Kasumi-1 (cell line): ENCODE results near the gene CAMKK1.

Source experiments
- DNase-seq, 2 experiments: peaks; one replicate each; lab custom pipeline; 2025; lab: John Stamatoyannopoulos, UW

The CAMKK1 gene

GRCh38 chr17:3893003-3893719 is at the start of gene CAMKK1:
Gene CAMKK1, minus strand, starts transcription at chr17:3893053. Its CDS starts 7,366 bp downstream, at chr17:3885687.
- DNase-seq = peak; percentile 48 to 61

- no peak for DNase-seq
Measured at GRCh38 chr17:3940965-3941698, 48.3 kb upstream of the CAMKK1 start.

- DNase-seq = no peak
Measured at GRCh38 chr17:3937359-3937758, 44.5 kb upstream of the CAMKK1 start.

- DNase-seq = no peak
Measured at GRCh38 chr17:3935825-3936355, 43.0 kb upstream of the CAMKK1 start.

GRCh38 chr17:3935140-3935542 is 42.3 kb upstream of the CAMKK1 start:
- DNase-seq = peak in 1 of 2 experiments; percentile 14

GRCh38 chr17:3929764-3930163 is 36.9 kb upstream of the CAMKK1 start:
- DNase-seq = no peak

- DNase-seq = no peak
Measured at GRCh38 chr17:3929181-3929580, 36.3 kb upstream of the CAMKK1 start.

- no peak for DNase-seq
Measured at GRCh38 chr17:3928406-3928805, 35.6 kb upstream of the CAMKK1 start.

GRCh38 chr17:3927628-3928340 is 34.9 kb upstream of the CAMKK1 start:
- DNase-seq = no peak

- no peak for DNase-seq
Measured at GRCh38 chr17:3926860-3927627, 34.2 kb upstream of the CAMKK1 start.

GRCh38 chr17:3925684-3926485 is 33.0 kb upstream of the CAMKK1 start:
- DNase-seq = no peak

- no peak for DNase-seq
Measured at GRCh38 chr17:3924512-3925350, 31.9 kb upstream of the CAMKK1 start.

GRCh38 chr17:3923466-3924190 is 30.8 kb upstream of the CAMKK1 start:
- no peak for DNase-seq

GRCh38 chr17:3922765-3923164 is 29.9 kb upstream of the CAMKK1 start:
- no peak for DNase-seq

- DNase-seq = no peak
Measured at GRCh38 chr17:3921502-3922319, 28.9 kb upstream of the CAMKK1 start.

GRCh38 chr17:3921006-3921405 is 28.2 kb upstream of the CAMKK1 start:
- DNase-seq = no peak

GRCh38 chr17:3919123-3919624 is 26.3 kb upstream of the CAMKK1 start:
- no peak for DNase-seq
